LNCAP (cell line): Measurements from ENCODE around the gene SYNPO2L.
A peak's percentile ranks its signal among the peaks of the same experiment; 100 is the strongest.
"Not testable (repeated sequence)": the region's sequence is repeated elsewhere in the genome, so short reads cannot be mapped to it uniquely, and the experiment has no call there.

ENCODE experiments used
- CTCF ChIP-seq: fragments of 450-650 bp; IDR thresholded peaks from 2 replicates; pipeline ENCODE4 v1.5.1; 2017; ENCODE audit warnings: mild to moderate bottlenecking

The SYNPO2L gene, protein sequence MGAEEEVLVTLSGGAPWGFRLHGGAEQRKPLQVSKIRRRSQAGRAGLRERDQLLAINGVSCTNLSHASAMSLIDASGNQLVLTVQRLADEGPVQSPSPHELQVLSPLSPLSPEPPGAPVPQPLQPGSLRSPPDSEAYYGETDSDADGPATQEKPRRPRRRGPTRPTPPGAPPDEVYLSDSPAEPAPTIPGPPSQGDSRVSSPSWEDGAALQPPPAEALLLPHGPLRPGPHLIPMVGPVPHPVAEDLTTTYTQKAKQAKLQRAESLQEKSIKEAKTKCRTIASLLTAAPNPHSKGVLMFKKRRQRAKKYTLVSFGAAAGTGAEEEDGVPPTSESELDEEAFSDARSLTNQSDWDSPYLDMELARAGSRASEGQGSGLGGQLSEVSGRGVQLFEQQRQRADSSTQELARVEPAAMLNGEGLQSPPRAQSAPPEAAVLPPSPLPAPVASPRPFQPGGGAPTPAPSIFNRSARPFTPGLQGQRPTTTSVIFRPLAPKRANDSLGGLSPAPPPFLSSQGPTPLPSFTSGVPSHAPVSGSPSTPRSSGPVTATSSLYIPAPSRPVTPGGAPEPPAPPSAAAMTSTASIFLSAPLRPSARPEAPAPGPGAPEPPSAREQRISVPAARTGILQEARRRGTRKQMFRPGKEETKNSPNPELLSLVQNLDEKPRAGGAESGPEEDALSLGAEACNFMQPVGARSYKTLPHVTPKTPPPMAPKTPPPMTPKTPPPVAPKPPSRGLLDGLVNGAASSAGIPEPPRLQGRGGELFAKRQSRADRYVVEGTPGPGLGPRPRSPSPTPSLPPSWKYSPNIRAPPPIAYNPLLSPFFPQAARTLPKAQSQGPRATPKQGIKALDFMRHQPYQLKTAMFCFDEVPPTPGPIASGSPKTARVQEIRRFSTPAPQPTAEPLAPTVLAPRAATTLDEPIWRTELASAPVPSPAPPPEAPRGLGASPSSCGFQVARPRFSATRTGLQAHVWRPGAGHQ

DNA sequence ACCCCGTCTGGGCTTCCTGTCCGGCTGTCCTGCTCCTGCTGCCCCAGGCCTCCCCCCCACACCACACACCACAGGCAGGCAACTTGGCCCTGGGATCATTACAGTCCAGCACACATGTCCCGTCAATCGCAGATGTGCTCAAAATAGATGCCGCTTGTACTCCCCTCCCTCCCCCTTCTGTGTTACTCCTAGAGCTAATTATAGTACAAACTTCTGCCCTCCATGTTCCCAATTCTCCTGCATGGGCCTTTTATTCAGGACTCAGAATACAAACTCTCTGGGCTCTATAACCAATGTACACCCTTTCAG, at the start of gene SYNPO2L:
Gene SYNPO2L (minus strand): TSS at position 40 of the 309 bp plus-strand sequence. CDS start 107 bp downstream, outside the sequence.
- no peak for TF ChIP-seq CTCF

GRCh38 chr10:73697675-73698159, 41.9 kb upstream of the SYNPO2L start, which contains the start of gene AGAP5:
AGAP5 (minus strand) TSS chr10:73698109; CDS start chr10:73697755, 354 bp downstream.
- TF ChIP-seq CTCF: not testable (repeated sequence)

GRCh38 chr10:73655257-73655989, 406 bp downstream of the SYNPO2L start:
- TF ChIP-seq CTCF: no peak

GRCh38 chr10:73653701-73654100, 2.1 kb downstream of the SYNPO2L start:
- TF ChIP-seq CTCF: peak; percentile 40; the same call in 1 of the 2 replicates

- no peak for TF ChIP-seq CTCF
These were observed 2.6 kb downstream of the SYNPO2L start for GRCh38 chr10:73653195-73653594.

GRCh38 chr10:73650537-73651331, 5.1 kb downstream of the SYNPO2L start:
- no peak for TF ChIP-seq CTCF
